CD4-positive, alpha-beta T cell (primary cell): ENCODE measurements around the gene NES. TPM values are rescaled to one million over a fixed set of nuclear protein-coding genes. Genes with fewer than 3 reads are reported as not detected.
"Not testable (repeated sequence)": the region's sequence is repeated elsewhere in the genome, so short reads cannot be mapped to it uniquely, and the experiment has no call there.

ENCODE experiments used
- ATAC-seq: fragments of 200-7000 bp; cut with Tn5 transposase; one replicate; pipeline ENCODE4 v1.10.0; 2022; ENCODE audit warnings: mild to moderate bottlenecking; ENCODE audit not compliant: poor library complexity
- CTCF ChIA-PET: fragments of 350-600 bp; sonication (Branson Sonifier 250); formaldehyde crosslinking; loops from one replicate; lab custom pipeline; 2021; ENCODE audit warnings: antibody characterized with exemption, inconsistent platforms; lab: Charles Lee
- POLR2A ChIA-PET: fragments of 350-600 bp; sonication (Branson Sonifier 250); formaldehyde crosslinking; loops from one replicate; lab custom pipeline; 2021; ENCODE audit warnings: antibody characterized with exemption, inconsistent platforms; lab: Charles Lee
- DNase-seq, 14 experiments: peaks; one replicate each; pipeline ENCODE4 v3.0.0-alpha.2; 2013 to 2020; ENCODE audit warnings: mixed read lengths in 2 of 14
- H3K27ac ChIP-seq, 2 donors: one replicate each; pipeline versions ENCODE4 v1.5.1 to v1.7.0; 2013; ENCODE audit warnings: low read length in 2 of 2, low read depth in 1 of 2, mild to moderate bottlenecking in 1 of 2
- H3K27me3 ChIP-seq, 2 experiments: 1 replicate in 1 of 2; 2 replicates in 1 of 2; pipeline versions ENCODE4 v1.6.1 to v1.7.0; 2013; ENCODE audit warnings: low read length in 2 of 2, control low read depth in 1 of 2, mild to moderate bottlenecking in 1 of 2, moderate library complexity in 1 of 2; ENCODE audit not compliant: insufficient read depth in 2 of 2, control insufficient read depth in 1 of 2
- H3K36me3 ChIP-seq: one replicate; pipeline ENCODE4 v1.6.1; 2013; ENCODE audit warnings: low read length, control low read depth; ENCODE audit not compliant: insufficient read depth
- H3K4me1 ChIP-seq: one replicate; pipeline ENCODE4 v1.6.1; 2013; ENCODE audit warnings: low read length, control low read depth; ENCODE audit not compliant: insufficient read depth
- H3K4me3 ChIP-seq: one replicate; pipeline ENCODE4 v1.5.1; 2013; ENCODE audit warnings: mild to moderate bottlenecking, low read length, moderate library complexity
- H3K9me3 ChIP-seq, 2 experiments: 1 replicate in 1 of 2; 2 replicates in 1 of 2; pipeline versions ENCODE4 v1.6.1 to v1.7.0; 2013; ENCODE audit warnings: low read length in 2 of 2, mild to moderate bottlenecking in 2 of 2, control low read depth in 1 of 2, moderate library complexity in 1 of 2; ENCODE audit not compliant: control insufficient read depth in 1 of 2, insufficient read depth in 1 of 2
- H3K27ac Mint-ChIP-seq: one replicate; pipeline ENCODE4 v1.8.0; 2020; ENCODE audit warnings: mixed read lengths
- H3K27me3 Mint-ChIP-seq: one replicate; pipeline ENCODE4 v1.8.0; 2021; ENCODE audit warnings: mixed read lengths
- H3K36me3 Mint-ChIP-seq: one replicate; pipeline ENCODE4 v1.8.0; 2021; ENCODE audit warnings: low read depth, mixed read lengths
- H3K4me1 Mint-ChIP-seq: one replicate; pipeline ENCODE4 v1.8.0; 2021; ENCODE audit warnings: low read depth, mixed read lengths
- H3K4me3 Mint-ChIP-seq: one replicate; pipeline ENCODE4 v1.8.0; 2020; ENCODE audit warnings: mild to moderate bottlenecking, mixed read lengths
- H3K9me3 Mint-ChIP-seq: one replicate; pipeline ENCODE4 v1.8.0; 2020; ENCODE audit warnings: mixed read lengths
- CTCF ChIP-seq: fragments of 200-600 bp; IDR thresholded peaks from one replicate; pipeline ENCODE4 v1.8.0; 2022; ENCODE audit warnings: antibody characterized with exemption, mild to moderate bottlenecking
- intact Hi-C, 2 experiments: fragments of 100-400 bp; cut with DNase I in 1 of 2; cut with micrococcal nuclease in 1 of 2; formaldehyde crosslinking; loops; one replicate each; pipeline versions ENCODE4 v1.15.1 to v1.9.0; 2023 to 2025; cut with DNase I, micrococcal nuclease
- total RNA-seq, 174 experiments: library from RNA in 2 of 174; stranded (reverse) in 2 of 174; gene quantifications; one replicate each; pipeline ENCODE4 v1.2.3 and lab custom pipeline; 2021 to 2026

NES gene
- total RNA-seq, 2 experiments from 2014 or later, result not detected

- H3K27ac ChIP-seq, result no peak overlapping the region
- no peak overlapping the region for H3K4me3 Mint-ChIP-seq
- ATAC-seq (no peak), DNase-seq (no peak)
- ChIA-PET POLR2A (no interaction called here), CTCF (no interaction called here)
- no peaks in the 10 kb centered on the region for H3K36me3 ChIP-seq
- peaks cover 28% of the 10 kb centered on the region for H3K4me1 Mint-ChIP-seq
- H3K4me1 ChIP-seq, result peaks cover 29% of the 10 kb centered on the region
- H3K9me3 ChIP-seq, result peaks cover 0 to 9% of the 10 kb centered on the region in 2 experiments
- no peak overlapping the region for H3K4me3 ChIP-seq
- no peaks in the 10 kb centered on the region for H3K36me3 Mint-ChIP-seq
- H3K27me3 ChIP-seq, result peaks cover 72 to 81% of the 10 kb centered on the region in 2 experiments
- no peak for TF ChIP-seq CTCF
- intact Hi-C loops, result no loop called here
- no peaks in the 10 kb centered on the region for H3K9me3 Mint-ChIP-seq
- H3K27ac Mint-ChIP-seq, result no peak overlapping the region
- peaks cover 86% of the 10 kb centered on the region for H3K27me3 Mint-ChIP-seq
Measured at GRCh38 chr1:156639601-156640101, 37.6 kb downstream of the NES start.

GRCh38 chr1:156638189-156638985, 38.8 kb downstream of the NES start:
- Mint-ChIP-seq H3K9me3 (no peaks in the 10 kb centered on the region), H3K36me3 (no peaks in the 10 kb centered on the region), H3K4me3 (no peak overlapping the region), H3K27ac (no peak overlapping the region), H3K4me1 (peaks cover 22% of the 10 kb centered on the region), H3K27me3 (peaks cover 84% of the 10 kb centered on the region)
- no peaks in the 10 kb centered on the region for H3K36me3 ChIP-seq
- H3K4me1 ChIP-seq, result peaks cover 22% of the 10 kb centered on the region
- ChIA-PET POLR2A (no interaction called here), CTCF (no interaction called here)
- TF ChIP-seq CTCF, result no peak
- H3K27me3 ChIP-seq, result peaks cover 69 to 71% of the 10 kb centered on the region in 2 experiments
- no peak overlapping the region for H3K4me3 ChIP-seq
- H3K27ac ChIP-seq, result no peak overlapping the region
- peaks cover 0 to 9% of the 10 kb centered on the region in 2 experiments for H3K9me3 ChIP-seq
- no peak for DNase-seq
- intact Hi-C loops, result no loop called here
- no peak for ATAC-seq

- Mint-ChIP-seq H3K27ac (no peak overlapping the region), H3K27me3 (peaks cover 84% of the 10 kb centered on the region), H3K4me1 (no peaks in the 10 kb centered on the region), H3K4me3 (no peak overlapping the region), H3K9me3 (no peaks in the 10 kb centered on the region), H3K36me3 (no peaks in the 10 kb centered on the region)
- ChIA-PET CTCF (no interaction called here), POLR2A (no interaction called here)
- ATAC-seq (no peak), DNase-seq (no peak)
- Histone ChIP-seq H3K27ac (no peak overlapping the region), H3K4me1 (no peaks in the 10 kb centered on the region), H3K27me3 (peaks cover 29 to 32% of the 10 kb centered on the region in 2 experiments), H3K4me3 (no peak overlapping the region), H3K9me3 (no peaks in the 10 kb centered on the region), H3K36me3 (no peaks in the 10 kb centered on the region)
- no peak for TF ChIP-seq CTCF
- intact Hi-C loops, result no loop called here
Measured at GRCh38 chr1:156632355-156632754, 44.9 kb downstream of the NES start.

GRCh38 chr1:156631152-156631551, 46.1 kb downstream of the NES start:
- H3K4me1 Mint-ChIP-seq, intact Hi-C loops, H3K36me3 ChIP-seq, DNase-seq, H3K27ac ChIP-seq, ATAC-seq, H3K4me1 ChIP-seq, H3K36me3 Mint-ChIP-seq, H3K27ac Mint-ChIP-seq, H3K9me3 Mint-ChIP-seq, H3K4me3 ChIP-seq, H3K9me3 ChIP-seq, H3K4me3 Mint-ChIP-seq, POLR2A ChIA-PET: not testable (repeated sequence)
- CTCF ChIA-PET, result interaction anchor here (0.8 kb wide), 1 partner anchor 94 kb away, joined by 3 read pairs; no protein-coding TSS in a partner anchor
- peaks cover 32 to 38% of the 10 kb centered on the region in 2 experiments for H3K27me3 ChIP-seq
- H3K27me3 Mint-ChIP-seq, result peaks cover 86% of the 10 kb centered on the region
